Neural cell (in vitro differentiated cells): ENCODE results near the gene RAD50. TPM values are rescaled to one million over a fixed set of nuclear protein-coding genes. Genes with fewer than 3 reads are reported as not detected.

Experiments used
- H2AFZ ChIP-seq: fragments of 200-600, 300-800 bp; sonication (generic), shearing (Covaris generic); 2 replicates; pipeline ENCODE4 v1.6.0; 2014; ENCODE audit warnings: low read depth, mild to moderate bottlenecking, antibody characterized with exemption, low read length, moderate library complexity
- H3F3A ChIP-seq: fragments of 200-600 bp; shearing (Covaris generic); 2 replicates; pipeline ENCODE4 v1.6.1; 2016; ENCODE audit warnings: mild to moderate bottlenecking, moderate library complexity, mixed read lengths, antibody characterized with exemption, low read length; ENCODE audit not compliant: insufficient read depth, poor library complexity, severe bottlenecking
- H3K27ac ChIP-seq: fragments of 200-600, 300-800 bp; sonication (generic), shearing (Covaris generic); 2 replicates; pipeline ENCODE4 v1.5.1; 2014; ENCODE audit warnings: mild to moderate bottlenecking, low read length, moderate library complexity
- H3K27me3 ChIP-seq: fragments of 300-800, 200-600 bp; sonication (generic), shearing (Covaris generic); 2 replicates; pipeline ENCODE4 v1.6.0; 2014; ENCODE audit warnings: mild to moderate bottlenecking, low read depth, low read length, moderate library complexity; ENCODE audit not compliant: insufficient read depth
- H3K36me3 ChIP-seq: fragments of 300-800, 200-600 bp; sonication (generic), shearing (Covaris generic); 2 replicates; pipeline ENCODE4 v1.5.1; 2014; ENCODE audit warnings: mild to moderate bottlenecking, antibody characterized with exemption, low read length, moderate library complexity; ENCODE audit not compliant: insufficient read depth
- H3K4me2 ChIP-seq: fragments of 300-800, 200-600 bp; sonication (generic), shearing (Covaris generic); 2 replicates; pipeline ENCODE4 v1.6.0; 2014; ENCODE audit warnings: mild to moderate bottlenecking, low read length
- H3K4me3 ChIP-seq: fragments of 300-800, 200-600 bp; sonication (generic), shearing (Covaris generic); 2 replicates; pipeline ENCODE4 v1.5.1; 2014; ENCODE audit warnings: mild to moderate bottlenecking, low read length, moderate library complexity
- H3K79me2 ChIP-seq: fragments of 200-600 bp; shearing (Covaris generic); replicated peaks from 2 replicates; pipeline ENCODE4 v1.6.0; 2014; ENCODE audit warnings: mild to moderate bottlenecking, low read length, moderate library complexity; ENCODE audit not compliant: insufficient read depth
- H3K9ac ChIP-seq: fragments of 300-800, 200-600 bp; sonication (generic), shearing (Covaris generic); 2 replicates; pipeline ENCODE4 v1.6.1; 2016; ENCODE audit warnings: mild to moderate bottlenecking, low read length, mixed read lengths
- H3K9me2 ChIP-seq: fragments of 200-600 bp; shearing (Covaris generic); 2 replicates; pipeline ENCODE4 v1.6.1; 2016; ENCODE audit warnings: mild to moderate bottlenecking, low read length, mixed read lengths; ENCODE audit not compliant: insufficient read depth
- H3K9me3 ChIP-seq: fragments of 200-600, 300-800 bp; sonication (generic), shearing (Covaris generic); 2 replicates; pipeline ENCODE4 v1.6.1; 2016; ENCODE audit warnings: mild to moderate bottlenecking, mixed run types, low read length, moderate library complexity, mixed read lengths
- H4K20me1 ChIP-seq: fragments of 200-600 bp; shearing (Covaris generic); 2 replicates; pipeline ENCODE4 v1.6.1; 2016; ENCODE audit warnings: mild to moderate bottlenecking, mixed run types; ENCODE audit not compliant: insufficient read depth
- EP300 ChIP-seq: fragments of 450-650 bp; conservative IDR thresholded peaks from 2 replicates; pipeline ENCODE4 v1.6.1; 2014; ENCODE audit warnings: antibody characterized with exemption, mild to moderate bottlenecking, moderate library complexity; ENCODE audit not compliant: poor library complexity, severe bottlenecking
- EZH2 ChIP-seq: fragments of 200-600, 300-800 bp; shearing (Covaris generic), sonication (generic); IDR thresholded peaks from 2 replicates; pipeline ENCODE4 v1.6.1; 2014; ENCODE audit warnings: antibody characterized with exemption, low read length, borderline replicate concordance, mild to moderate bottlenecking; ENCODE audit not compliant: insufficient read depth, poor library complexity, severe bottlenecking
- MXI1 ChIP-seq: fragments of 450-650 bp; conservative IDR thresholded peaks from 2 replicates; pipeline ENCODE4 v1.6.1; 2014; ENCODE audit warnings: antibody characterized with exemption, mild to moderate bottlenecking; ENCODE audit not compliant: poor library complexity, severe bottlenecking
- POLR2AphosphoS5 ChIP-seq: IDR thresholded peaks from 2 replicates; pipeline ENCODE4 v1.6.1; 2012
- RAD21 ChIP-seq: fragments of 450-650 bp; conservative IDR thresholded peaks from 2 replicates; pipeline ENCODE4 v1.6.1; 2014; ENCODE audit warnings: antibody characterized with exemption, mild to moderate bottlenecking, moderate library complexity
- SMC3 ChIP-seq: fragments of 450-650 bp; conservative IDR thresholded peaks from 2 replicates; pipeline ENCODE4 v1.6.1; 2014; ENCODE audit warnings: antibody characterized with exemption, mild to moderate bottlenecking, moderate library complexity; ENCODE audit not compliant: poor library complexity
- TAF1 ChIP-seq: IDR thresholded peaks from 2 replicates; pipeline ENCODE4 v1.6.1; 2012; ENCODE audit warnings: low read depth
- polyA plus RNA-seq: library from polyadenylated mRNA; depleted of rRNA; stranded (reverse); fragments of >200 nt; gene quantifications from 2 replicates; pipeline ENCODE4 v1.2.3, GENCODE V29; 2014
- TF ChIP-seq, protein P1 (sequence below): fragments of 450-650 bp; IDR thresholded peaks from 2 replicates; pipeline ENCODE4 v1.5.1; 2014; ENCODE audit warnings: antibody characterized with exemption, mild to moderate bottlenecking, moderate library complexity; ENCODE audit not compliant: poor library complexity, severe bottlenecking
- TF ChIP-seq, protein P2 (sequence below): IDR thresholded peaks from 2 replicates; pipeline ENCODE4 v1.6.1; 2012; ENCODE audit warnings: borderline replicate concordance

Gene RAD50
- polyA plus RNA-seq, 1 donor from 2014 or later: 6.7 TPM

DNA sequence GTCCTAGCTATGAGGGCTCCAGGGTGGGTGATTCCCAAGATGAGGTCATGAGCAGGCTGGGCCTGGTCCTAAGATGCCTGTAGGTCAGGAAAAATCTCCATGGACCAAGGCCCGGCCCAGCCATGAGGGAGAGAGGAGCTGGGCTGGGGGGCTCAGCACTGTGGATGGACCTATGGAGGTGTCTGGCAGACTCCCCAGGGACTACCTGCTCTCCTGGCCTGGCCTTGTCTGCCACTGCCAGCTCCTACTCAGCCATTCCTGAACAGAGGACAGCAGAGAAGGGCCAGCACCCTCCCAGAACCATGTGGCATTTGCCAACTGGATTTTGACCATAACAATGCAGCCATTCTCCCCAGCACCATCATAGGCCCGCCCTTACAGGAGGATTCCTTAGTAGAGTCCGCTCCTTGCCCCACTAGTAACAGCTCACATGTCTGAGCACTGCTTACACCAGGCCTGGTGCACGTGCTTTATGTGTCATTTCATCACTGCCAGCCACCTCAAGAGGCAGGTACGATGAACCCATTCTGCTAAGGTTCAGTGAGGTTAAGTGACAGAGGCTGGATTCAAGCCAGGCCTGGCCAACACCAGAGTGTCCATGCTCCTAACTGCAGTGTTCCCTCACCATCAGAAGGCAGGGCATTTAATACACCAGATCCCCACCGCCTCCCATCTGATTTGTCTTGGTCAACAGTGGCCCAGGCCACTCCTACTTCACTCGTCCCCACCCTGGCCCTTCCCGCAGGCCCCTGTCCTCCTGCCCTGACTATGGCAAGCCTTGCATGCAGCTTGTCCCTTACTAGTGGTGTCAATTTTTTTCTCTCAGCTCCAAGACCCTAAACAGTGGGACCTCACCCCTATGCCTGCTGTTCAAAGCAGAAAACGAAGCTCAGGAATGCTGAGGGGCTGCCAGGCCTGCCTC lies 101.9 kb downstream of the RAD50 start:
- no peaks in the 10 kb centered on the region for H3K9me2 ChIP-seq
- TF ChIP-seq, protein P1, sequence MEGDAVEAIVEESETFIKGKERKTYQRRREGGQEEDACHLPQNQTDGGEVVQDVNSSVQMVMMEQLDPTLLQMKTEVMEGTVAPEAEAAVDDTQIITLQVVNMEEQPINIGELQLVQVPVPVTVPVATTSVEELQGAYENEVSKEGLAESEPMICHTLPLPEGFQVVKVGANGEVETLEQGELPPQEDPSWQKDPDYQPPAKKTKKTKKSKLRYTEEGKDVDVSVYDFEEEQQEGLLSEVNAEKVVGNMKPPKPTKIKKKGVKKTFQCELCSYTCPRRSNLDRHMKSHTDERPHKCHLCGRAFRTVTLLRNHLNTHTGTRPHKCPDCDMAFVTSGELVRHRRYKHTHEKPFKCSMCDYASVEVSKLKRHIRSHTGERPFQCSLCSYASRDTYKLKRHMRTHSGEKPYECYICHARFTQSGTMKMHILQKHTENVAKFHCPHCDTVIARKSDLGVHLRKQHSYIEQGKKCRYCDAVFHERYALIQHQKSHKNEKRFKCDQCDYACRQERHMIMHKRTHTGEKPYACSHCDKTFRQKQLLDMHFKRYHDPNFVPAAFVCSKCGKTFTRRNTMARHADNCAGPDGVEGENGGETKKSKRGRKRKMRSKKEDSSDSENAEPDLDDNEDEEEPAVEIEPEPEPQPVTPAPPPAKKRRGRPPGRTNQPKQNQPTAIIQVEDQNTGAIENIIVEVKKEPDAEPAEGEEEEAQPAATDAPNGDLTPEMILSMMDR: no peak
- TF ChIP-seq EP300: no peak
- TF ChIP-seq, protein P2, sequence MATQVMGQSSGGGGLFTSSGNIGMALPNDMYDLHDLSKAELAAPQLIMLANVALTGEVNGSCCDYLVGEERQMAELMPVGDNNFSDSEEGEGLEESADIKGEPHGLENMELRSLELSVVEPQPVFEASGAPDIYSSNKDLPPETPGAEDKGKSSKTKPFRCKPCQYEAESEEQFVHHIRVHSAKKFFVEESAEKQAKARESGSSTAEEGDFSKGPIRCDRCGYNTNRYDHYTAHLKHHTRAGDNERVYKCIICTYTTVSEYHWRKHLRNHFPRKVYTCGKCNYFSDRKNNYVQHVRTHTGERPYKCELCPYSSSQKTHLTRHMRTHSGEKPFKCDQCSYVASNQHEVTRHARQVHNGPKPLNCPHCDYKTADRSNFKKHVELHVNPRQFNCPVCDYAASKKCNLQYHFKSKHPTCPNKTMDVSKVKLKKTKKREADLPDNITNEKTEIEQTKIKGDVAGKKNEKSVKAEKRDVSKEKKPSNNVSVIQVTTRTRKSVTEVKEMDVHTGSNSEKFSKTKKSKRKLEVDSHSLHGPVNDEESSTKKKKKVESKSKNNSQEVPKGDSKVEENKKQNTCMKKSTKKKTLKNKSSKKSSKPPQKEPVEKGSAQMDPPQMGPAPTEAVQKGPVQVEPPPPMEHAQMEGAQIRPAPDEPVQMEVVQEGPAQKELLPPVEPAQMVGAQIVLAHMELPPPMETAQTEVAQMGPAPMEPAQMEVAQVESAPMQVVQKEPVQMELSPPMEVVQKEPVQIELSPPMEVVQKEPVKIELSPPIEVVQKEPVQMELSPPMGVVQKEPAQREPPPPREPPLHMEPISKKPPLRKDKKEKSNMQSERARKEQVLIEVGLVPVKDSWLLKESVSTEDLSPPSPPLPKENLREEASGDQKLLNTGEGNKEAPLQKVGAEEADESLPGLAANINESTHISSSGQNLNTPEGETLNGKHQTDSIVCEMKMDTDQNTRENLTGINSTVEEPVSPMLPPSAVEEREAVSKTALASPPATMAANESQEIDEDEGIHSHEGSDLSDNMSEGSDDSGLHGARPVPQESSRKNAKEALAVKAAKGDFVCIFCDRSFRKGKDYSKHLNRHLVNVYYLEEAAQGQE: no peak
- TF ChIP-seq SMC3: no peak
- TF ChIP-seq EZH2: no peak
- TF ChIP-seq MXI1: no peak
- TF ChIP-seq TAF1: no peak
- no peak for TF ChIP-seq RAD21
- no peak for TF ChIP-seq POLR2AphosphoS5
- no peaks in the 10 kb centered on the region for H3F3A ChIP-seq
- no peaks in the 10 kb centered on the region for H3K9me3 ChIP-seq
- no peak overlapping the region for H3K27ac ChIP-seq
- peaks cover 23% of the 10 kb centered on the region for H3K27me3 ChIP-seq
- H3K9ac ChIP-seq: no peak overlapping the region
- no peak overlapping the region for H3K4me3 ChIP-seq
- no peaks in the 10 kb centered on the region for H3K79me2 ChIP-seq
- no peak overlapping the region for H3K4me2 ChIP-seq
- H4K20me1 ChIP-seq: no peaks in the 10 kb centered on the region
- no peak overlapping the region for H2AFZ ChIP-seq
- H3K36me3 ChIP-seq: no peaks in the 10 kb centered on the region

DNA sequence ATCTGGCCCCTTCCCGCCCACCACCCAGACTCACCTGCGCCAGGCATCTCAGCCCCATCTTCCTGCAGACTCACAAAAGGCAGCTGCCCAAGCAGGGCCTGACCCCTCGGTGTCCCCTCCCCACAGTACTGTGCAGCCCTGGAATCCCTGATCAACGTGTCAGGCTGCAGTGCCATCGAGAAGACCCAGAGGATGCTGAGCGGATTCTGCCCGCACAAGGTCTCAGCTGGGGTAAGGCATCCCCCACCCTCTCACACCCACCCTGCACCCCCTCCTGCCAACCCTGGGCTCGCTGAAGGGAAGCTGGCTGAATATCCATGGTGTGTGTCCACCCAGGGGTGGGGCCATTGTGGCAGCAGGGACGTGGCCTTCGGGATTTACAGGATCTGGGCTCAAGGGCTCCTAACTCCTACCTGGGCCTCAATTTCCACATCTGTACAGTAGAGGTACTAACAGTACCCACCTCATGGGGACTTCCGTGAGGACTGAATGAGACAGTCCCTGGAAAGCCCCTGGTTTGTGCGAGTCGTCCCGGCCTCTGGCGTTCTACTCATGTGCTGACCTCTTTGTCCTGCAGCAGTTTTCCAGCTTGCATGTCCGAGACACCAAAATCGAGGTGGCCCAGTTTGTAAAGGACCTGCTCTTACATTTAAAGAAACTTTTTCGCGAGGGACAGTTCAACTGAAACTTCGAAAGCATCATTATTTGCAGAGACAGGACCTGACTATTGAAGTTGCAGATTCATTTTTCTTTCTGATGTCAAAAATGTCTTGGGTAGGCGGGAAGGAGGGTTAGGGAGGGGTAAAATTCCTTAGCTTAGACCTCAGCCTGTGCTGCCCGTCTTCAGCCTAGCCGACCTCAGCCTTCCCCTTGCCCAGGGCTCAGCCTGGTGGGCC lies 103.1 kb downstream of the RAD50 start:
- Histone ChIP-seq H3K79me2 (no peaks in the 10 kb centered on the region), H3K4me2 (no peak overlapping the region), H3K9me2 (no peaks in the 10 kb centered on the region), H4K20me1 (no peaks in the 10 kb centered on the region), H3K27ac (no peak overlapping the region), H3F3A (no peaks in the 10 kb centered on the region), H3K27me3 (peaks cover 23% of the 10 kb centered on the region), H3K36me3 (no peaks in the 10 kb centered on the region), H3K9ac (no peak overlapping the region), H3K9me3 (no peaks in the 10 kb centered on the region), H2AFZ (no peak overlapping the region), H3K4me3 (no peak overlapping the region)
- TF ChIP-seq, protein P2: no peak
- TF ChIP-seq TAF1: no peak
- TF ChIP-seq EP300: no peak
- TF ChIP-seq RAD21: no peak
